Femur (tissue), 1 donor: Measurements from ENCODE around the gene CEP192.
"Not testable (repeated sequence)": the region's sequence is repeated elsewhere in the genome, so short reads cannot be mapped to it uniquely, and the experiment has no call there.

Experiments used
- DNase-seq: peaks from one replicate; pipeline ENCODE4 v3.0.0-alpha.2; 2017

Gene CEP192, protein sequence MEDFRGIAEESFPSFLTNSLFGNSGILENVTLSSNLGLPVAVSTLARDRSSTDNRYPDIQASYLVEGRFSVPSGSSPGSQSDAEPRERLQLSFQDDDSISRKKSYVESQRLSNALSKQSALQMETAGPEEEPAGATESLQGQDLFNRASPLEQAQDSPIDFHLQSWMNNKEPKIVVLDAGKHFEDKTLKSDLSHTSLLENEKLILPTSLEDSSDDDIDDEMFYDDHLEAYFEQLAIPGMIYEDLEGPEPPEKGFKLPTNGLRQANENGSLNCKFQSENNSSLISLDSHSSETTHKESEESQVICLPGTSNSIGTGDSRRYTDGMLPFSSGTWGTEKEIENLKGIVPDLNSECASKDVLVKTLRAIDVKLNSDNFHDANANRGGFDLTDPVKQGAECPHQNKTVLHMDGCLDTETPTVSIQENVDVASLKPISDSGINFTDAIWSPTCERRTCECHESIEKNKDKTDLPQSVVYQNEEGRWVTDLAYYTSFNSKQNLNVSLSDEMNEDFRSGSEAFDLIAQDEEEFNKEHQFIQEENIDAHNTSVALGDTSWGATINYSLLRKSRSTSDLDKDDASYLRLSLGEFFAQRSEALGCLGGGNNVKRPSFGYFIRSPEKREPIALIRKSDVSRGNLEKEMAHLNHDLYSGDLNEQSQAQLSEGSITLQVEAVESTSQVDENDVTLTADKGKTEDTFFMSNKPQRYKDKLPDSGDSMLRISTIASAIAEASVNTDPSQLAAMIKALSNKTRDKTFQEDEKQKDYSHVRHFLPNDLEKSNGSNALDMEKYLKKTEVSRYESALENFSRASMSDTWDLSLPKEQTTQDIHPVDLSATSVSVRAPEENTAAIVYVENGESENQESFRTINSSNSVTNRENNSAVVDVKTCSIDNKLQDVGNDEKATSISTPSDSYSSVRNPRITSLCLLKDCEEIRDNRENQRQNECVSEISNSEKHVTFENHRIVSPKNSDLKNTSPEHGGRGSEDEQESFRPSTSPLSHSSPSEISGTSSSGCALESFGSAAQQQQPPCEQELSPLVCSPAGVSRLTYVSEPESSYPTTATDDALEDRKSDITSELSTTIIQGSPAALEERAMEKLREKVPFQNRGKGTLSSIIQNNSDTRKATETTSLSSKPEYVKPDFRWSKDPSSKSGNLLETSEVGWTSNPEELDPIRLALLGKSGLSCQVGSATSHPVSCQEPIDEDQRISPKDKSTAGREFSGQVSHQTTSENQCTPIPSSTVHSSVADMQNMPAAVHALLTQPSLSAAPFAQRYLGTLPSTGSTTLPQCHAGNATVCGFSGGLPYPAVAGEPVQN (N-terminal part only)

DNA sequence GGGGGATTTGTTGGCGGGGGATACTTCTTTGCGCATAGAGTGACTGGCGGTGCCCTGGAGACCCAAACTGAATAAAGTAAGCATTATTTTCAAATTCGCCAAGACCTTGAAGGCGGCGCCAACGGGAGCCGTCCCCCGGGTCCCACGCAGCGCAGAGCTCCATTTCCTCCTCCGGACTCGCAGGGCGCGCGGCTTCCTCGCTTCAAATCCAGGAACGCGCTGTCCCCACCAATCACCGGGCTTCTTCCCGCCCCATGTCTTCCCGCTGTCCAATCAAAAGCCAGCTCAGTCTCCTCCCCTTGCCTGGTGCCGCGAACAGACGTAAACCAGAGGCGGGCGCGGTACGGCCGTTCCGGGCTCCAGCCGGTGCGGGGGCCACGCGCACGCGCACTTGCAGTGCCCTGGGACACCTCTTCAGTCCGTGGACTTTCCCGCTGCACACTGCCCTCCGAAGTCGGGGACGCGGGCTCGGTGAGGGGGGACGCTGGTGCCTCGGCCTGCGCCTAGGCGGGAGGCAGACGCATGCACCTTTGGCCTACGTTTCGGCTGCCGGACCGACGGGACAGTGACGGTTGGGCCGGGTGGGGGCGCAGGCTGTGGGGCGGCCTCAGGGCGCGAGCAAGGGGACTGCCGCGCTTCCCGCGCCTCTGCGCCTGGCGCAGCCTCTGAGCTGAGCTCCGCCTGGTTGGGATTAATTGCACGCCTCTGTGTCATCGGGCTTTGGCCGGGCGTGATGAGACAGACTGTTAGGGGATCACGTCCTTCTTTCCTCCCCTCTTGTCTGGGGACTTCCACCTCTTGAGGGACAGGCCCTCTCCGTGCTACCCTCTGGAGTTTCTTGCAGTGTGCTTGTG, at the start of gene CEP192:
Gene CEP192, plus strand, starts transcription at position 396 of the 854 bp plus-strand sequence. CDS start 8,063 bp downstream, outside the sequence.
- DNase-seq, result peak; percentile 99

DNA sequence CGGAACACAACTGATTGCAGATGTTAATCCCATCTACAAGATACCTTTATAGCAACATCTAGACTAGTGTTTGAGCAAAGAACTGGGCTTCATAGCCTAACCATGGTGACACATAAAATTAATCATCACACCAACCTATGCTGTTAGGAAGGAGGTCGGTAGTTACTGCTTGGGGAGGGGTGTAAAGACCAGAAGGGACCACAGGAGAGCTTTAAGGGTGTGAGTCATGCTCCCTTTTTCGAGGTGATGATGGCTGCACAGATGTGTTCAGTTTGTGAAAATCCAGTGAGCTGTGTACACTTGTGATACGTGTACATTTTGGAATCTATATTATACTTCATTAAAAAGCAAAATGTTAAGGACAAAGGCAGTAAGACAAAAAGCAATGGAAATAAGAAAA, 47.9 kb upstream of the CEP192 start:
- DNase-seq, result no peak

GRCh38 chr18:12944709-12945108, 46.5 kb upstream of the CEP192 start:
- peak; percentile 82 for DNase-seq

- DNase-seq, result peak; percentile 65
Observed at GRCh38 chr18:12946549-12947284, 44.4 kb upstream of the CEP192 start.

DNA sequence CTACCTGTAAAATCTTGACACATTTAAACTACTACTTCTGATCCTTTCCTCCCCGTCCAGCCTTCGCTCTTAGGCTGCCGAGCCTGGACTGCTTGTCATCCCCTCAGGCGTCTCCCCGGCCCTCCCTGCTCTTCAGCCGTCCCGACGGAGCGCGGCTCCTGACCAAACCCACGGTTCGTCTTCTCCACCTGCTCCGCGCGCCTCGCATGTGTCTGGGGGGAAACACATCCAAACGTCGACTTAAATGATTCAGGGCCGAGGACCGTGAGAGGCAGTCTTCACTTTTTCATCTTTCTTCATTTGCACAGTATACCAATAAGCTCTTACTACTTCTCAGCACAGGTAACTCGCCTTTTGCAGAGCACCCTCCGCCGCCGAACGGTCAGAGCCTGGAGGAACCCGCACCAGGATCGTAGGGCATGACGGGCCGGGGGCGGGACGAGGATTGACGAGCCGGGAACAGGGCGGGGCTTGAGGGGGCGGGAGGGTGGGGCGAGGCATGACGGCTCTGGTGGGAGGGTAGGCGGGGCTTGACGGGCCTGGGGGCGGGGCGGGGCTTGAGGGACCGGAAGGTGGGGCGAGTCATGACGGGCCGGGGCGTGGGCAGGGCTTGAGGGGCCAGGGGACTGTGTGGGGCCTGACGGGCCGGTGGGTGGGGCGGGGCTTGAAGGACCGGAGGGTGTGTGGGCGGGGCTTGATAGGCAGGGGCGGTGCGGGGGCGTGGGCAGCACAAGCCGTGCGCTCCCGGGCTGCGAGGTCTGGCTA, 43.7 kb upstream of the CEP192 start, which contains the start of gene SEH1L:
Gene SEH1L, plus strand, starts transcription at position 727 of the 765 bp plus-strand sequence. CDS start 111 bp downstream, outside the sequence.
- DNase-seq, result peak; percentile 100

GRCh38 chr18:12948050-12948804, 42.9 kb upstream of the CEP192 start:
- DNase-seq, result peak; percentile 97

DNA sequence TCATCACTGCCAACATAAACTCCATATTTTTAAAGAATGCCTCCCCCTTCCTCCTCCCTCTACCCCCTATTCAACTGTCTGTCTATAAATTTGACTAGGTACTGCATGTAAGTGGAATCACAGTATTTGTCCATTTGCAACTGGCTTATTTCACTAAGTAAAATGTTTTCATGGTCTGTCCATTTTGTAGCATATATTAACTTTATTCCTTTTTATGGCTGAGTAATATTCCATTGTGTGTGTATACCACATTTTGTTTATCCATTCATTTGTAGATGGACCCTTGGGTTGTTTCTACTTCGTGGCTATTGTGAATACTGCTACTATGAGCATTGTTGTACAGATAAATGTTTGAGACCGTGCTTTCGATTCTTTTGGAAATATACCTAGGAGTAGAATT, 32.7 kb upstream of the CEP192 start:
- no peak for DNase-seq

- no peak for DNase-seq
Observed at GRCh38 chr18:12960395-12960794, 30.8 kb upstream of the CEP192 start.

DNA sequence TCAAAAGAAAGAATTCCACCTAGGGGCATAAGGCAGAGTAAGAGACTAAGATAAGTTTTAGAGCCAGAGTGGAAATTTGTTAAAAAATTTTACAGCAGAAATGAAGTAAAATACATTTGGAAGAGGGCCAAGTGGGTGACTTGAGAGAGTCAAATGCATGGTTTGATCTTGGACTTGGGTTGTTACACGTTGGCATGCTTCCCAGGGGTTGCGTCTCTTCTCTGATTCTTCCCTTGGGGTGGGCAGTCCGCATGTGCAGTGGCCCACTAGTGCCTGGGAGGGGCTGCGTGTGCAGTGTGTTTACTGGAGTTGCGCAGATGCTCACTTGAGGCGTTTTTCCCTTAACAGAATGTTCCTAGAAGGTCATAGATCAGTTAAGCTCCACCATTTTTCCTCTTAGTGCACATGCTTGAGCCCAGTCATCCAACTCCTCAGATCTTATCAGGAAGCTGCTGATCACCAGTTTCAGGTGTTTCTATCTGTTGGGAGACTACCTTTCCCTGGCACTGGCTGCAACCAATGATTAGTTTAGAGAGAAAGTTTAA, 30.2 kb upstream of the CEP192 start:
- DNase-seq, result no peak

DNA sequence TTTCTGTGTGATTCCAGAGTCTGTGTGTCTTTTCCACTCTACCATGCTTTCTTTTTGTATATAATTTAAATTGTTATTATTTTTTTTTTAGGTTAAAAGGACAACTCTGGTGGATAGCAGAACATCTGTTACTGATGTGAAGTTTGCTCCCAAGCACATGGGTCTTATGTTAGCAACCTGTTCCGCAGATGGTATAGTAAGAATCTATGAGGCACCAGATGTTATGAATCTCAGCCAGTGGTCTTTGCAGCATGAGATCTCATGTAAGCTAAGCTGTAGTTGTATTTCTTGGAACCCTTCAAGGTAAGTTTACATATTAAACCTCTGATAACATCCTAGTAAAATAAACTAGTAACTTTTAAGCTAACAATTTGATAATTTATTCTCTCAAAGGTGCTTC, 28.1 kb upstream of the CEP192 start:
- no peak for DNase-seq

DNA sequence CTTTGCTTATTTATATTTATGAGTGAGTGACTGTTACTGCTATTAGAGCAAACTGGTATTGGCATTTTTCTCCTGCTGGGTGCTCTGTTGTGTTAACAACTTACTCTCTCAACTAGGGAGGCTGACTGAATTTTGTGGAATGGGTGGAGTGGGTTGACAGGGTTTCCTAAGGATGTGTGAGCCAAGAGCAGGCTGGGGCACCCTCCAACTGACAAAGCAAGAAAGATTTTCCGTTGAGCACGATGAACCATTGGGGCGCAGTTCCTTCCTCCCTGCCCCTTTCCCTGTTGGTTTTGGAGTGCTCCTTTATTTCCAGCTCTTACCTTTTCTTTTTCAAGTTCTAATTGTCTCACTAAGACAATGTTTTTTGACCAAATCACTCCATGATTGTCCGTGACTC, 23.0 kb upstream of the CEP192 start:
- no peak for DNase-seq

DNA sequence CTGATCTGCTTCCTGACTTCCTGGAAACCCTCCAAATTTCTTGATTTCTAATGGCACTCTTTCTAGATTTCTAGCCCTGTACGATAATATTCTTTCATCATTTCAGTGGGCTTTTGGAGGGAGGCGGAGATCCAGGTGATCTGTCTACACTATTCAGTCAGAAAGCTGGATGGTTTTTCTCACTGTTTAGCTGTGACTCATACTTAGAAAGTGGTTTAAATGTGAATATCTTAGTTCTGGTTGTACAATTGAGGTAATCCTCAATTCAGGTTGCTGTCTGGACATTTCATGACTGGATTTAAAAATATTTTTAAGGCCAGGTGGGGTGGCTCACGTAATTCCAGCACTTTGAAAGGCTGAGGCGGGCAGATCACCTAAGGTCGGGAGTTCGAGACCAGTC, 22.5 kb upstream of the CEP192 start:
- DNase-seq, result no peak

- DNase-seq, result no peak
Observed at GRCh38 chr18:12973562-12974213, 17.5 kb upstream of the CEP192 start.

- DNase-seq, result no peak
Observed at GRCh38 chr18:12975488-12975887, 15.7 kb upstream of the CEP192 start.

GRCh38 chr18:12976305-12976704, 14.9 kb upstream of the CEP192 start:
- no peak for DNase-seq

GRCh38 chr18:12980065-12980464, 11.1 kb upstream of the CEP192 start:
- DNase-seq, result not testable (repeated sequence)

- DNase-seq, result no peak
Observed at GRCh38 chr18:12989397-12990122, 1.6 kb upstream of the CEP192 start.

- no peak for DNase-seq
Observed at GRCh38 chr18:12990123-12990475, 1.1 kb upstream of the CEP192 start.
